ENCODE measurements around the gene CECR2.

The CECR2 gene

GRCh38 chr22:17375914-17376614 is 6.8 kb downstream of the CECR2 start:
- Mint-ChIP-seq H3K9me3 (no peaks in the 10 kb centered on the region), H3K27ac (no peak overlapping the region), H3K27me3 (peaks cover 11% of the 10 kb centered on the region in 2 donors), H3K4me1 (peaks cover 1 to 3% of the 10 kb centered on the region in 2 donors), H3K4me3 (no peak overlapping the region), H3K36me3 (no peaks in the 10 kb centered on the region)
- DNase-seq = no peak
- no peak for ATAC-seq (replicated peaks)

GRCh38 chr22:17376950-17377349 is 7.7 kb downstream of the CECR2 start:
- DNase-seq (no peak), ATAC-seq (replicated peaks) (no peak)
- Mint-ChIP-seq H3K27me3 (peaks cover 2 to 15% of the 10 kb centered on the region in 2 donors), H3K36me3 (no peaks in the 10 kb centered on the region), H3K4me3 (no peak overlapping the region), H3K27ac (no peak overlapping the region), H3K9me3 (no peaks in the 10 kb centered on the region), H3K4me1 (no peaks in the 10 kb centered on the region)

GRCh38 chr22:17379944-17380343 is 10.7 kb downstream of the CECR2 start:
- H3K27me3 Mint-ChIP-seq = peaks cover 0 to 15% of the 10 kb centered on the region in 2 donors
- DNase-seq = no peak
- no peaks in the 10 kb centered on the region for H3K4me1 Mint-ChIP-seq
- peaks cover 3 to 5% of the 10 kb centered on the region in 2 donors for H3K9me3 Mint-ChIP-seq
- no peak for ATAC-seq (replicated peaks)
- H3K27ac Mint-ChIP-seq = no peak overlapping the region
- H3K4me3 Mint-ChIP-seq = no peak overlapping the region
- peaks cover 2 to 3% of the 10 kb centered on the region in 2 donors for H3K36me3 Mint-ChIP-seq

GRCh38 chr22:17380359-17381087 is 11.3 kb downstream of the CECR2 start:
- no peak for ATAC-seq (replicated peaks)
- no peak overlapping the region for H3K27ac Mint-ChIP-seq
- H3K27me3 Mint-ChIP-seq = peaks cover 0 to 12% of the 10 kb centered on the region in 2 donors
- H3K36me3 Mint-ChIP-seq = peaks cover 3 to 4% of the 10 kb centered on the region in 2 donors
- DNase-seq = no peak
- H3K4me3 Mint-ChIP-seq = no peak overlapping the region
- no peaks in the 10 kb centered on the region for H3K4me1 Mint-ChIP-seq
- peaks cover 3 to 9% of the 10 kb centered on the region in 2 donors for H3K9me3 Mint-ChIP-seq

- Mint-ChIP-seq H3K36me3 (peaks cover 3 to 4% of the 10 kb centered on the region in 2 donors), H3K27ac (no peak overlapping the region), H3K4me1 (no peaks in the 10 kb centered on the region), H3K4me3 (no peak overlapping the region), H3K27me3 (peaks cover 0 to 8% of the 10 kb centered on the region in 2 donors), H3K9me3 (peaks cover 3 to 9% of the 10 kb centered on the region in 2 donors)
- DNase-seq = no peak
- no peak for ATAC-seq (replicated peaks)
These were observed 12.1 kb downstream of the CECR2 start for GRCh38 chr22:17381192-17381913.

GRCh38 chr22:17384612-17385330 is 15.5 kb downstream of the CECR2 start:
- Mint-ChIP-seq H3K36me3 (peaks cover 3 to 4% of the 10 kb centered on the region in 2 donors), H3K27ac (no peak overlapping the region), H3K9me3 (peaks cover 3 to 9% of the 10 kb centered on the region in 2 donors), H3K4me1 (no peaks in the 10 kb centered on the region), H3K27me3 (peaks cover 0 to 7% of the 10 kb centered on the region in 2 donors), H3K4me3 (no peak overlapping the region)
- DNase-seq (no peak), ATAC-seq (replicated peaks) (no peak)

GRCh38 chr22:17387356-17387755 is 18.1 kb downstream of the CECR2 start:
- H3K4me3 Mint-ChIP-seq = no peak overlapping the region
- peaks cover 3 to 4% of the 10 kb centered on the region in 2 donors for H3K36me3 Mint-ChIP-seq
- no peak overlapping the region for H3K27ac Mint-ChIP-seq
- ATAC-seq (replicated peaks) = no peak
- no peak for DNase-seq
- H3K9me3 Mint-ChIP-seq = peaks cover 3 to 9% of the 10 kb centered on the region in 2 donors
- H3K27me3 Mint-ChIP-seq = no peaks in the 10 kb centered on the region
- no peaks in the 10 kb centered on the region for H3K4me1 Mint-ChIP-seq

- peaks cover 3 to 4% of the 10 kb centered on the region in 2 donors for H3K36me3 Mint-ChIP-seq
- H3K27me3 Mint-ChIP-seq = no peaks in the 10 kb centered on the region
- H3K27ac Mint-ChIP-seq = no peak overlapping the region
- H3K4me3 Mint-ChIP-seq = no peak overlapping the region
- no peak for DNase-seq
- no peak for ATAC-seq (replicated peaks)
- no peaks in the 10 kb centered on the region for H3K4me1 Mint-ChIP-seq
- peaks cover 3 to 9% of the 10 kb centered on the region in 2 donors for H3K9me3 Mint-ChIP-seq
These were observed 19.0 kb downstream of the CECR2 start for GRCh38 chr22:17388235-17388634.

GRCh38 chr22:17390087-17390486 is 20.8 kb downstream of the CECR2 start:
- peaks cover 0 to 3% of the 10 kb centered on the region in 2 donors for H3K36me3 Mint-ChIP-seq
- H3K27me3 Mint-ChIP-seq = no peaks in the 10 kb centered on the region
- DNase-seq = no peak
- no peak overlapping the region for H3K27ac Mint-ChIP-seq
- no peak for ATAC-seq (replicated peaks)
- H3K4me1 Mint-ChIP-seq = no peaks in the 10 kb centered on the region
- H3K4me3 Mint-ChIP-seq = no peak overlapping the region
- H3K9me3 Mint-ChIP-seq = peaks cover 0 to 2% of the 10 kb centered on the region in 2 donors

GRCh38 chr22:17396516-17396915 is 27.3 kb downstream of the CECR2 start:
- no peak for ATAC-seq (replicated peaks)
- Mint-ChIP-seq H3K9me3 (no peaks in the 10 kb centered on the region), H3K4me1 (peaks cover 0 to 4% of the 10 kb centered on the region in 2 donors), H3K27ac (no peak overlapping the region), H3K27me3 (no peaks in the 10 kb centered on the region), H3K4me3 (no peak overlapping the region), H3K36me3 (peaks cover 0 to 2% of the 10 kb centered on the region in 2 donors)
- DNase-seq = no peak

GRCh38 chr22:17397756-17398547 is 28.7 kb downstream of the CECR2 start:
- Mint-ChIP-seq H3K27me3 (no peaks in the 10 kb centered on the region), H3K9me3 (no peaks in the 10 kb centered on the region), H3K36me3 (peaks cover 0 to 2% of the 10 kb centered on the region in 2 donors), H3K4me3 (no peak overlapping the region), H3K4me1 (peaks cover 0 to 4% of the 10 kb centered on the region in 2 donors), H3K27ac (no peak overlapping the region)
- ATAC-seq (replicated peaks) (no peak), DNase-seq (no peak)

- Mint-ChIP-seq H3K4me3 (no peak overlapping the region), H3K27ac (no peak overlapping the region), H3K9me3 (no peaks in the 10 kb centered on the region), H3K36me3 (no peaks in the 10 kb centered on the region), H3K27me3 (no peaks in the 10 kb centered on the region), H3K4me1 (peaks cover 6 to 7% of the 10 kb centered on the region in 2 donors)
- DNase-seq (no peak), ATAC-seq (replicated peaks) (no peak)
These were observed 31.0 kb downstream of the CECR2 start for GRCh38 chr22:17400305-17400704.

GRCh38 chr22:17401728-17402127 is 32.5 kb downstream of the CECR2 start:
- DNase-seq (no peak), ATAC-seq (replicated peaks) (no peak)
- peak overlapping the region; percentile 47 for H3K27ac Mint-ChIP-seq
- H3K4me3 Mint-ChIP-seq = no peak overlapping the region
- H3K4me1 Mint-ChIP-seq = peaks cover 5 to 6% of the 10 kb centered on the region in 2 donors
- H3K36me3 Mint-ChIP-seq = no peaks in the 10 kb centered on the region
- H3K9me3 Mint-ChIP-seq = no peaks in the 10 kb centered on the region
- no peaks in the 10 kb centered on the region for H3K27me3 Mint-ChIP-seq

Data from stimulated activated naive B cell treated with anti-CD40 and anti-IgM and Interleukin-4, amounts not matched to agents 10 μg/mL and 1 μg/mL and 100 μg/mL, for 72 hours (primary cell).